ENCODE measurements around the gene NFIA. TPM values are rescaled to one million over a fixed set of nuclear protein-coding genes. Genes with fewer than 3 reads are reported as not detected.

NFIA gene
- total RNA-seq, 1 donor from 2014 or later, result 49.4 TPM

- Mint-ChIP-seq H3K4me1 (ENCODE audit: unreplicated experiment) (peaks cover 14% of the 10 kb centered on the region), H3K27ac (no peak overlapping the region), H3K27me3 (no peaks in the 10 kb centered on the region), H3K36me3 (peaks cover 9% of the 10 kb centered on the region), H3K9me3 (peaks cover 6% of the 10 kb centered on the region), H3K4me3 (no peak overlapping the region)
- no peak for DNase-seq (ENCODE audit: extremely low spot score, unreplicated experiment)
- no peak for TF ChIP-seq CTCF (conservative IDR thresholded peaks at IDR 0.05)
Measured at GRCh38 chr1:61300899-61301298, 218.5 kb downstream of the NFIA start.

- no peak for TF ChIP-seq CTCF (conservative IDR thresholded peaks at IDR 0.05)
- H3K4me1 Mint-ChIP-seq (ENCODE audit: unreplicated experiment), result peaks cover 14% of the 10 kb centered on the region
- peaks cover 6% of the 10 kb centered on the region for H3K9me3 Mint-ChIP-seq
- peaks cover 9% of the 10 kb centered on the region for H3K36me3 Mint-ChIP-seq
- no peak for DNase-seq (ENCODE audit: extremely low spot score, unreplicated experiment)
- H3K4me3 Mint-ChIP-seq, result no peak overlapping the region
- no peak overlapping the region for H3K27ac Mint-ChIP-seq
- H3K27me3 Mint-ChIP-seq, result no peaks in the 10 kb centered on the region
Measured at GRCh38 chr1:61301824-61302657, 219.7 kb downstream of the NFIA start.

GRCh38 chr1:61307422-61308142, 225.2 kb downstream of the NFIA start:
- no peak for DNase-seq (ENCODE audit: extremely low spot score, unreplicated experiment)
- TF ChIP-seq CTCF (conservative IDR thresholded peaks at IDR 0.05), result no peak
- no peaks in the 10 kb centered on the region for H3K9me3 Mint-ChIP-seq
- H3K4me3 Mint-ChIP-seq, result no peak overlapping the region
- H3K27ac Mint-ChIP-seq, result no peak overlapping the region
- H3K4me1 Mint-ChIP-seq (ENCODE audit: unreplicated experiment), result no peaks in the 10 kb centered on the region
- H3K36me3 Mint-ChIP-seq, result peaks cover 5% of the 10 kb centered on the region
- H3K27me3 Mint-ChIP-seq, result no peaks in the 10 kb centered on the region

- Mint-ChIP-seq H3K27me3 (no peaks in the 10 kb centered on the region), H3K4me1 (ENCODE audit: unreplicated experiment) (no peaks in the 10 kb centered on the region), H3K36me3 (peaks cover 18% of the 10 kb centered on the region), H3K4me3 (no peak overlapping the region), H3K27ac (no peak overlapping the region), H3K9me3 (peaks cover 4% of the 10 kb centered on the region)
- DNase-seq (ENCODE audit: extremely low spot score, unreplicated experiment), result no peak
- no peak for TF ChIP-seq CTCF (conservative IDR thresholded peaks at IDR 0.05)
Measured at GRCh38 chr1:61310057-61310456, 227.7 kb downstream of the NFIA start.

- H3K27ac Mint-ChIP-seq, result no peak overlapping the region
- no peak overlapping the region for H3K4me3 Mint-ChIP-seq
- no peaks in the 10 kb centered on the region for H3K4me1 Mint-ChIP-seq (ENCODE audit: unreplicated experiment)
- no peak for TF ChIP-seq CTCF (conservative IDR thresholded peaks at IDR 0.05)
- DNase-seq (ENCODE audit: extremely low spot score, unreplicated experiment), result no peak
- H3K36me3 Mint-ChIP-seq, result peaks cover 18% of the 10 kb centered on the region
- no peaks in the 10 kb centered on the region for H3K27me3 Mint-ChIP-seq
- H3K9me3 Mint-ChIP-seq, result peaks cover 4% of the 10 kb centered on the region
Measured at GRCh38 chr1:61310538-61310937, 228.2 kb downstream of the NFIA start.

Data from type B pancreatic cell (in vitro differentiated cells).